Measurements from ENCODE around the gene OST4.

DNA sequence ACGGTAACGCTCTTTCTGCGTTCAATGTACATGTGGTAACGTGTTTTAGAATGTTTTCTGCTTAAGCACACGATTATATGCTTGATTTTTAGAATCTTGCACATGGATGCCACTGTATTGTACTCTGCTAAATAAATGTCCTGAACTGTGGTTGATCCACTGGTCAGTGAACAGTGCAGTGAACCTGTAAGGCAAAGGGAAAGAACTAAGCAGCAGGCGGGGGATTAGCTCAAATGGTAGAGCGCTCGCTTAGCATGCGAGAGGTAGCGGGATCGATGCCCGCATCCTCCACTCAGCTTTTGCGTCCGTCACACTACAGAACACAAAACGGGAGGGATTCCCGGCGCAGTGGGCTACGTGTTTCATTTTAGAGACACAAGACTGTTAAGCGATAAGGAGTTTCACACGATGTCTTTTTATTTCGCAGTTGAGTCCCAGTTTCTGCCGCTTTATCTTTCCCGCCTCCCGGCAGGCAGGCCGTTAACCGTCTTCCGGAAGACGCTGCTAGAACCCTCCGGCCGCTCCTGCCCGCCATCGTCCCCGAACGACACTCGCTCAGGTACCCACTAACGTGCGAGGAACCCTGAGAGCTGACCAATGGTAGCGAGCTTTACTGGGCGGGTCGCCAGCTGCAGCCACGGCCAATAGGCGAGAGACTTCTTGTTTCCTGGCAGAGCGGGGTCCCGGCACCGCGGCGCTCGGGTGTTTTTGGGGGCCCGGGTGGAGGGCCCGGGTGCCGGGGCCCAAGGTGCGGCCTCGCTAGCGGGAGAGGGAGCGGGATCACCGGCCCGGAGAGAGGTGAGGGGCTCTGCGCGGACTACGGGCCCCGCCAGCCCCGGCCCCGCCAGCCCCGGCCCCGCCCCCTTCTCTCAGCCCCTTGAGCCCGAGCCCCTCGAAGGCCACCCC, 20.2 kb downstream of the OST4 start, which contains the start of gene AGBL5:
- no peak for TF ChIP-seq ZNF274 (IDR thresholded peaks at IDR 0.05; ENCODE audit: low read depth, low read length)
- TF ChIP-seq YY1 (IDR thresholded peaks at IDR 0.05; ENCODE audit: insufficient read depth, insufficient read length), result no peak
